Psoas muscle (tissue), 8 donors: ENCODE results near the gene LSM10. TPM values are rescaled to one million over a fixed set of nuclear protein-coding genes. Genes with fewer than 3 reads are reported as not detected.

Experiments
- ATAC-seq, 4 donors: fragments of 200-7000 bp; cut with Tn5 transposase; one replicate each; pipeline ENCODE4 v1.9.1; 2020; ENCODE audit warnings: moderate library complexity in 3 of 4, mild to moderate bottlenecking in 2 of 4
- DNase-seq, 2 donors: peaks; one replicate each; pipeline ENCODE4 v3.0.0-alpha.2; 2020
- H3K27ac ChIP-seq: fragments of 200-600 bp; one replicate; pipeline ENCODE4 v1.8.0; 2022
- H3K27me3 ChIP-seq, 3 donors: fragments of 200-600 bp in 1 of 3; one replicate each; pipeline versions ENCODE4 v1.6.1 to v1.8.0; 2013 to 2022; ENCODE audit warnings: low read length in 2 of 3, mild to moderate bottlenecking in 2 of 3, moderate library complexity in 1 of 3; ENCODE audit not compliant: insufficient read depth in 3 of 3
- H3K36me3 ChIP-seq, 2 donors: fragments of 200-600 bp in 1 of 2; one replicate each; pipeline versions ENCODE4 v1.6.1 to v1.8.0; 2013 to 2022; ENCODE audit warnings: low read depth in 1 of 2, mild to moderate bottlenecking in 1 of 2, moderate library complexity in 1 of 2; ENCODE audit not compliant: insufficient read depth in 1 of 2
- H3K4me1 ChIP-seq: fragments of 200-600 bp; one replicate; pipeline ENCODE4 v1.8.0; 2022
- H3K4me3 ChIP-seq: fragments of 200-600 bp; one replicate; pipeline ENCODE4 v1.8.0; 2022; ENCODE audit warnings: mild to moderate bottlenecking
- H3K9me3 ChIP-seq: fragments of 200-600 bp; one replicate; pipeline ENCODE4 v1.8.0; 2022
- WGBS, 3 donors: extraction: QIAGEN DNeasy Blood & Tissue Kit; methylation state at CpG; one replicate each; pipeline versions ENCODE4 v1.1.6 to v1.1.7; 2013; 5-methylcytosine and 5-hydroxymethylcytosine counted together
- intact Hi-C, 2 donors: fragments of 100-400 bp; cut with DNase I; formaldehyde crosslinking; loops; one replicate each; pipeline versions ENCODE4 v1.11.0 to v1.14.2; 2022
- polyA plus RNA-seq, 3 donors: library from polyadenylated mRNA; stranded (reverse); fragments of 200-250 nt; gene quantifications; one replicate each; pipeline ENCODE4 v1.2.3, GENCODE V29; 2013
- total RNA-seq, 4 donors: library from RNA; stranded (reverse); fragmentation: NEBNext Ultra II Directional in 2 of 4; extraction: Animal tissue kit (Norgen Biotek cat#: 25700) in 2 of 4; gene quantifications; one replicate each; pipeline versions ENCODE4 v1.2.1 to v1.2.4, GENCODE V29; 2021 to 2023
- TF ChIP-seq, protein P1 (sequence below): fragments of 200-600 bp; IDR thresholded peaks from one replicate; pipeline ENCODE4 v1.8.0; 2022; ENCODE audit warnings: antibody characterized with exemption
- donor health status: healthy with polysubstance abuse.
- donor health status: DM: no; HTN: no; CAD: no; lungs with moderate emphysema.
- donor health status: Bipolar disorder and iron deficiency.
- donor health status: healthy.
- donor health status: DM: yes; HTN: yes; CAD: no.
- donor health status: DM: no; HTN: no; CAD: no.
- donor health status: DM: no; HTN: no; CAD: no.
- donor health status: DM: yes; HTN: yes; CAD: no.

LSM10 gene
- total and polyA plus RNA-seq, 7 donors: 80.3 to 246 (median 102) TPM

DNA sequence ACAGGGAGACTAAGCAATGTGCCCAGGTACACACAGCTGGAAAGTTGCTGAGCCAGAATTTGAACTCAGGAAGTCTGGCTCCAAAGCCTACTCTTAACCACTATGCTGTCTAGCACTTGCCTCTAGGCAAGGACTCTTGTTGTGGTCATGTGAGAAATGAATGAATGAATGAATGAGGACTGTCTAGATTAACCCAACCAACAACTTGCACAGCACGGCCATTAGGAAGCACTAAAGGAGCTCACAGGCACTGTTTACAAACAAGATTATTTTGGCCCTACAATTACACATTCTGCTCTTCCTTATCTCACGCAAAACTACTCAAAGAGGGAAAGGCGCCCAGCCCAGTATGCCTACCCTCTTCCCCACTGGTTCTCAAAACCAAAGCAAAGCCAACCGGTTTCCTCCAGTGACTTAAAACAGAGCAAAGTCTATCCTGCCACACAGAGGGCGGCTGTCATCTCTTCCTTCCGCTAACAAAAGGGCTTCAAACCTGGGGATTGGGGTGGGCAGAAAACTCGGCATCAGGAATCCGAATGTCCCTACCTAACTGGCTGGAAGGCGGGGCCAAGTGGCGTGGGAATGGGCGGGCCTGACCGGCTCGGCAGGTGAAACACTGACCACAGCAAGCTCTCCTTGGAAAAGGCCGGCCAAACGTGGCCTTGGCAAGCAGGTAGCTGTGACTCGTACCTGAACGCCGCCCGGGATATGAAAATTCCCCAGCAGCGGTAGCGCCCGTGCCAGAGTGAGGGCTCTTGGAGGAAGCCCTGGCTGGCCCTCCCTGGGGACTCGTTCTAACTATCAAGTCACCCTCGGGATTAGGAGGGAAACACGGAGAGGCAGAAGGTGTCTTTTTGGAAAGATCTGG is 12.9 kb downstream of the LSM10 start:
- Histone ChIP-seq H3K4me1 (peaks cover 78% of the 10 kb centered on the region), H3K27me3 (no peaks in the 10 kb centered on the region), H3K4me3 (peak overlapping the region; percentile 94), H3K9me3 (no peaks in the 10 kb centered on the region), H3K27ac (peak overlapping the region; percentile 92), H3K36me3 (peaks cover 0 to 7% of the 10 kb centered on the region in 2 donors)
- ATAC-seq (peak in 1 of 4 donors; percentile 19), DNase-seq (peak; percentile 53 to 83)
- intact Hi-C loops: loop anchor here in 1 of 2 donors (10.0 kb wide), 1 partner anchor 230 kb away; the partner anchor contains the start of gene MAP7D1
- TF ChIP-seq, protein P1, sequence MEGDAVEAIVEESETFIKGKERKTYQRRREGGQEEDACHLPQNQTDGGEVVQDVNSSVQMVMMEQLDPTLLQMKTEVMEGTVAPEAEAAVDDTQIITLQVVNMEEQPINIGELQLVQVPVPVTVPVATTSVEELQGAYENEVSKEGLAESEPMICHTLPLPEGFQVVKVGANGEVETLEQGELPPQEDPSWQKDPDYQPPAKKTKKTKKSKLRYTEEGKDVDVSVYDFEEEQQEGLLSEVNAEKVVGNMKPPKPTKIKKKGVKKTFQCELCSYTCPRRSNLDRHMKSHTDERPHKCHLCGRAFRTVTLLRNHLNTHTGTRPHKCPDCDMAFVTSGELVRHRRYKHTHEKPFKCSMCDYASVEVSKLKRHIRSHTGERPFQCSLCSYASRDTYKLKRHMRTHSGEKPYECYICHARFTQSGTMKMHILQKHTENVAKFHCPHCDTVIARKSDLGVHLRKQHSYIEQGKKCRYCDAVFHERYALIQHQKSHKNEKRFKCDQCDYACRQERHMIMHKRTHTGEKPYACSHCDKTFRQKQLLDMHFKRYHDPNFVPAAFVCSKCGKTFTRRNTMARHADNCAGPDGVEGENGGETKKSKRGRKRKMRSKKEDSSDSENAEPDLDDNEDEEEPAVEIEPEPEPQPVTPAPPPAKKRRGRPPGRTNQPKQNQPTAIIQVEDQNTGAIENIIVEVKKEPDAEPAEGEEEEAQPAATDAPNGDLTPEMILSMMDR: no peak
- WGBS, 3 donors: 2 to 4% (median 3%) methylated on average over 25 of the region's 25 CpGs

DNA sequence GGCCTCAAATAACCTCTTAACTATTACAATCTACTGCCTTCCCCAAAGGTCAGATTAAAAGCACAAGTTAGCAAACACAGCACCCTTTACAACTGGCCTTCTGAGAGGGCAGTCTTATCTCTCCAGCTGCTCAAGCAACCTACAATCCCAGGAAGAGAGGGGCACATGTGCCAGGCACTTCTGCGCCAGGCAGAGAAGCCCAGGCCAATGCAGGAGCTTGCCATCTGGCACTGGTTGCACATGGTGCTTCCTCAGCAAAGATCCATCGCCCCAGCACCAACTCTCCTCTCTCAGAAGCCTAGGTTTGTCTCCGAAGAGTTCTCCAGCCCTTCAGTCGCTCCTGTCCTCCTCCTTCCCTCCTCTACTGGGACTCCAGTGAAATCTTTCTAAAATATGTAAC is 14.5 kb downstream of the LSM10 start:
- 34 to 40% (median 38%) methylated on average over 4 of the region's 4 CpGs for WGBS, 3 donors
- no peaks in the 10 kb centered on the region for H3K9me3 ChIP-seq
- intact Hi-C loops: loop anchor here in 1 of 2 donors (10.0 kb wide), 1 partner anchor 228 kb away; the partner anchor contains the start of gene MAP7D1
- peak overlapping the region; percentile 92 for H3K27ac ChIP-seq
- H3K27me3 ChIP-seq: no peaks in the 10 kb centered on the region
- DNase-seq: peak in 1 of 2 donors; percentile 79
- TF ChIP-seq, protein P1: no peak
- peak overlapping the region; percentile 94 for H3K4me3 ChIP-seq
- peaks cover 72% of the 10 kb centered on the region for H3K4me1 ChIP-seq
- H3K36me3 ChIP-seq: peaks cover 0 to 19% of the 10 kb centered on the region in 2 donors
- ATAC-seq: no peak

DNA sequence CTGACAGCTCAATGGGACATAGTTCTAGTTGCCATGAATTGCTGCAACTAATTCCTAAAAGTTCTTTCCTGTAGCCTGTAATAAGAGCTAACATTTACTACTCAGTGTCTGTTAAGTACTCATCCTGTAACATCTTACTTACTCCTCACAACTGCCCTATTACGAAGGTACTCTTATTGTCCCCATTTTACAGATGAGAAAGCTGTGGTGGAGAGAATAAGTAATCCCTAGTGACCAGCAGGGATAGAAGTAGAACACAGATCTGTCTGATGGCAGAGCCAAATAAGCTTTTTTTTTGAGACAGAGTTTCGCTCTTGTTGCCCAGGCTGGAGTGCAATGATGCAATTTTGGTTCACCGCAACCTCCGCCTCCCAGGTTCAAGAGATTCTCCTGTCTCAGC is 15.0 kb downstream of the LSM10 start:
- no peaks in the 10 kb centered on the region for H3K9me3 ChIP-seq
- no peak for ATAC-seq
- 88 to 95% (median 93%) methylated on average over 4 of the region's 4 CpGs for WGBS, 3 donors
- no peak for DNase-seq
- peaks cover 0 to 24% of the 10 kb centered on the region in 2 donors for H3K36me3 ChIP-seq
- intact Hi-C loops: loop anchor here in 1 of 2 donors (10.0 kb wide), 1 partner anchor 228 kb away; the partner anchor contains the start of gene MAP7D1
- peaks cover 72% of the 10 kb centered on the region for H3K4me1 ChIP-seq
- H3K27ac ChIP-seq: peak overlapping the region; percentile 92
- peak overlapping the region; percentile 94 for H3K4me3 ChIP-seq
- TF ChIP-seq, protein P1: no peak
- no peaks in the 10 kb centered on the region for H3K27me3 ChIP-seq

DNA sequence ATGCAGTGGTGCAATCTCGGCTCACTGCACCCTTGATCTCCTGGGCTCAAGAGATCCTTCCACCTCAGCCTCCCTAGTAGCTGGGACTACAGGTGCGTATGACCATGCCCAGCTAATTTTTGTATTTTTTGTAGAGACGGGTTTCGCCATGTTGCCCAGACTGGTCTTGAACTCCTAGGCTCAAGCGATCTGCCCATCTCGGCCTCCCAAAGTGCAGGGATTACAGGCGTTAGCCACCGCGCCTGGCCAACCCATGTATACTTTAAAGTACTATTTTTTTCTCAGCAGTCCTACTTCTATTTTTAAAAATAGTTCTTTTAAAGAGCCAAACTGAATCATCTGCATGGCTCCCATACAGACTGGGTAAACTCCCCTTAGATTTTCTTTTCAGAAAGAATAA is 15.5 kb downstream of the LSM10 start:
- peaks cover 0 to 26% of the 10 kb centered on the region in 2 donors for H3K36me3 ChIP-seq
- H3K4me1 ChIP-seq: peaks cover 69% of the 10 kb centered on the region
- H3K4me3 ChIP-seq: no peak overlapping the region
- H3K27ac ChIP-seq: peak overlapping the region; percentile 92
- DNase-seq: no peak
- no peak for ATAC-seq
- WGBS, 3 donors: 77 to 92% (median 80%) methylated on average over 9 of the region's 9 CpGs
- intact Hi-C loops: loop anchor here in 1 of 2 donors (10.0 kb wide), 1 partner anchor 227 kb away; the partner anchor contains the start of gene MAP7D1
- no peaks in the 10 kb centered on the region for H3K27me3 ChIP-seq
- TF ChIP-seq, protein P1: no peak
- no peaks in the 10 kb centered on the region for H3K9me3 ChIP-seq
